ENCODE data around the gene CSPG4. TPM values are rescaled to one million over a fixed set of nuclear protein-coding genes. Genes with fewer than 3 reads are reported as not detected.
A peak's percentile ranks its signal among the peaks of the same experiment; 100 is the strongest.

The CSPG4 gene
- total and polyA plus RNA-seq, 2 of the 8 experiments (the other 6 are each of a cell fraction or from before 2014, with no cell fraction given) = 1.4 to 3.0 TPM

DNA sequence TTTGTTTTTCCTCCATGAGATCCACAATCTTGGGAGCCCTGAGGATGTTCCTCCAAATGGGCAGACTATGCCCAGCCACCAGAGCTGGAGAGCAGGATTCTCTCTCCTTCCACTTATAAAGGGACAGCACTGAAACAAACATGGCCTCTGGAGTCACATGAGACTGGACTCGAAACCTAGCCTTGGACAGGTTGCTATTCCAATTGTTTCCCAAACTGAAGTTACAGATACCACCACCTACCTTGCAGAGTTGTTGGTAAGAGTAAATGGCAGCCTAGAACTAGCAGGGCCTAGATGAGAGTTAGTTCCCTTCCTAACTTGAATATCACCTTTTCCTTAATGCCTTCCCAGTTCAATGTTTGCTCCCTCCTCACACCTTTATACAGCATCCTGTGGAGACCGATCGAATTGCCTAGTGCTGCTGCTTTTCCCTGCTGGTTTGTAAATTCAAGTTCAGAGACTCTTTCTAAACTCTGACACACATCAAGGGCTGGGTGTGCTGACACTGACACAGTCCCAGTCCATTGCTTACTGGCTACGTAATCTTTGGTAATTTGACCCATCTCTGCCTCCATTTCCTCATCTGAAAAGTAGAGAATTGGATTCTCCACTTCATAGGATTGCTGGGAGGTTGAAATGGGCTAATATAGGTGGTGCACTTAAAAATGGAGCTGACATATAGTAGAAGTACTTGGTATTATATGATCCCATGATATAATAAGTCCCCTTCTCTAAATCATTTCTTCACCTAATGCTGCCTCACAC, 75.2 kb downstream of the CSPG4 start:
- peaks cover 13% of the 10 kb centered on the region for H3K79me1 ChIP-seq (ENCODE audit: low read depth, low read length)
- H3K4me3 ChIP-seq (ENCODE audit: extremely low read depth in 1 of 4, insufficient read depth in 2 of 4, low read depth in 3 of 4, low read length in 4 of 4) = peak overlapping the region in 2 of 4 experiments; percentile 23 to 82; a peak in 2 of 8 replicates
- WGBS, 2 experiments (ENCODE audit: extremely low coverage in 1 of 2, insufficient coverage in 1 of 2, insufficient read length in 1 of 2, insufficient replicate concordance in 2 of 2, low coverage in 1 of 2, low lambda C conversion rate in 2 of 2, missing lambda C conversion rate in 1 of 2) = 65% methylated on average over 4 of the region's 4 CpGs; no CpG with 5 or more reads in 1 of the 2 experiments
- 0 out of 7 replicates have a peak overlapping the region, but pooled peaks of 1 of the 4 experiments have one; percentile 30 for H3K9ac ChIP-seq (replicated peaks in 1 of 4; ENCODE audit: extremely low read depth in 1 of 4, low read depth in 3 of 4, low read length in 3 of 4)
- no peak for TF ChIP-seq SIRT6 (IDR thresholded peaks at IDR 0.05; ENCODE audit: low read length)
- TF ChIP-seq, protein P1, sequence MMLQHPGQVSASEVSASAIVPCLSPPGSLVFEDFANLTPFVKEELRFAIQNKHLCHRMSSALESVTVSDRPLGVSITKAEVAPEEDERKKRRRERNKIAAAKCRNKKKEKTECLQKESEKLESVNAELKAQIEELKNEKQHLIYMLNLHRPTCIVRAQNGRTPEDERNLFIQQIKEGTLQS (IDR thresholded peaks at IDR 0.05; ENCODE audit: insufficient read depth, low read depth, low read length) = no peak
- no peak for TF ChIP-seq CBX5 (IDR thresholded peaks at IDR 0.05; ENCODE audit: low read depth, low read length)
- TF ChIP-seq FOSL1 (IDR thresholded peaks at IDR 0.05; ENCODE audit: insufficient read depth, low read depth, low read length) = no peak
- TF ChIP-seq SRF (IDR thresholded peaks at IDR 0.05; ENCODE audit: low read depth, low read length) = no peak
- TF ChIP-seq SP2 (IDR thresholded peaks at IDR 0.05; ENCODE audit: low read length) = no peak
- no peak for TF ChIP-seq TBP (IDR thresholded peaks at IDR 0.05; ENCODE audit: low read depth, low read length)
- TF ChIP-seq, protein P2, sequence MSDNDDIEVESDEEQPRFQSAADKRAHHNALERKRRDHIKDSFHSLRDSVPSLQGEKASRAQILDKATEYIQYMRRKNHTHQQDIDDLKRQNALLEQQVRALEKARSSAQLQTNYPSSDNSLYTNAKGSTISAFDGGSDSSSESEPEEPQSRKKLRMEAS (IDR thresholded peaks at IDR 0.05) = no peak
- peak in 1 of 2 experiments; percentile 31; a peak in 1 of 3 replicates for TF ChIP-seq POLR2A (IDR thresholded peaks at IDR 0.05; ENCODE audit: control extremely low read depth in 1 of 2, low read depth in 2 of 2, low read length in 2 of 2)
- no peak overlapping the region for H2BK5ac ChIP-seq (ENCODE audit: low read depth, low read length)
- H3K14ac ChIP-seq (ENCODE audit: insufficient read length) = no peak overlapping the region
- H4K91ac ChIP-seq (replicated peaks; ENCODE audit: insufficient read length, low read length) = no peak overlapping the region
- H3K56ac ChIP-seq (replicated peaks; ENCODE audit: insufficient read length, low read depth, low read length) = no peak overlapping the region
- H2BK12ac ChIP-seq (ENCODE audit: low read depth, low read length) = no peak overlapping the region
- no peak overlapping the region for H3K27ac ChIP-seq (ENCODE audit: low read depth, low read length)
- no peak overlapping the region for H3K18ac ChIP-seq (ENCODE audit: extremely low read depth, low read length)
- peak overlapping the region; percentile 85 to 98 for H3K4me2 ChIP-seq (ENCODE audit: insufficient read depth in 1 of 2, low read depth in 2 of 2, low read length in 2 of 2)
- no peak overlapping the region for H2BK15ac ChIP-seq (ENCODE audit: low read length)
- no peak overlapping the region for H3K23ac ChIP-seq (ENCODE audit: insufficient read length)
- ChIA-PET CTCF (ENCODE audit: partially characterized antibody) (interaction anchor here (0.9 to 5.4 kb wide), 15 partner anchors 8 to 167 kb away, joined by 3 to 28 read pairs (median 4); partner anchors contain the start of genes SNUPN and SNX33), POLR2A (ENCODE audit: partially characterized antibody) (interaction anchor here (0.7 to 8.2 kb wide), 8 partner anchors 11 to 270 kb away, joined by 3 to 73 read pairs (median 4); partner anchors contain the start of genes MAN2C1, PTPN9, SNUPN and SNX33)
- H3K27me3 ChIP-seq (replicated peaks in 1 of 4; ENCODE audit: control insufficient read depth in 3 of 4, extremely low read depth in 1 of 4, insufficient read depth in 3 of 4, low read length in 3 of 4) = no peaks in the 10 kb centered on the region
- H3K4me1 ChIP-seq (replicated peaks in 1 of 4; ENCODE audit: control insufficient read depth in 3 of 4, insufficient read depth in 4 of 4, low read length in 3 of 4) = peaks cover 2 to 10% (median 9%) of the 10 kb centered on the region in 4 experiments; a peak in 6 of 7 replicates
- no peak overlapping the region for H2BK20ac ChIP-seq (ENCODE audit: low read length)
- H3K4ac ChIP-seq (replicated peaks; ENCODE audit: insufficient read length, low read depth, low read length) = no peak overlapping the region
- peaks cover 10 to 19% of the 10 kb centered on the region in 2 experiments for H4K20me1 ChIP-seq (replicated peaks in 1 of 2; ENCODE audit: control insufficient read depth in 1 of 2, insufficient read depth in 2 of 2, low read length in 2 of 2)
- peaks cover 10 to 34% of the 10 kb centered on the region in 2 experiments for H3K79me2 ChIP-seq (ENCODE audit: control insufficient read depth in 1 of 2, insufficient read depth in 2 of 2, low read length in 2 of 2)
- no peak overlapping the region for H2AFZ ChIP-seq (ENCODE audit: low read length)
- 0 out of 8 replicates have a peak, but pooled peaks cover 0 to 4% (median 0%) of the 10 kb centered on the region in 4 experiments for H3K36me3 ChIP-seq (ENCODE audit: control insufficient read depth in 2 of 4, insufficient read depth in 4 of 4, low read length in 3 of 4)
- H2BK120ac ChIP-seq (replicated peaks; ENCODE audit: low read depth, low read length) = no peak overlapping the region
- H4K8ac ChIP-seq (ENCODE audit: extremely low read depth, insufficient read depth, low read length) = no peak overlapping the region
- H2AK5ac ChIP-seq (ENCODE audit: low read depth, low read length) = no peak overlapping the region
- peaks cover 9% of the 10 kb centered on the region for H3K23me2 ChIP-seq (ENCODE audit: low read depth, low read length)
- no peak overlapping the region for H4K5ac ChIP-seq (ENCODE audit: insufficient read length, low read depth, low read length)
- no peak for FAIRE-seq
- H3K9me3 ChIP-seq (ENCODE audit: insufficient read depth in 2 of 2, low read depth in 1 of 2, low read length in 1 of 2) = no peaks in the 10 kb centered on the region
- DNase-seq (ENCODE audit: low read depth in 1 of 2, low spot score in 2 of 2) = no peak

Data from H1 (cell line).